HG03565 (cell line): ENCODE results near the gene IFRD2.
"Not testable (repeated sequence)": the region's sequence is repeated elsewhere in the genome, so short reads cannot be mapped to it uniquely, and the experiment has no call there.

Experiments used
- ATAC-seq: cut with Tn5 transposase; IDR thresholded peaks from one replicate; pipeline ENCODE4 v1.9.1; 2021; ENCODE audit warnings: mild to moderate bottlenecking, moderate library complexity; ENCODE audit not compliant: unreplicated experiment

Gene IFRD2

GRCh38 chr3:50268703-50269451 lies 23.4 kb downstream of the IFRD2 start, which contains the start of gene SEMA3B:
TSS of gene SEMA3B (plus strand) at chr3:50269147. CDS start at chr3:50269241, 94 bp downstream.
- ATAC-seq, result no peak

GRCh38 chr3:50268276-50268675 lies 24.0 kb downstream of the IFRD2 start:
- ATAC-seq, result no peak

- ATAC-seq, result no peak
These were observed 24.8 kb downstream of the IFRD2 start for GRCh38 chr3:50267280-50267913.

- ATAC-seq, result no peak
These were observed 25.4 kb downstream of the IFRD2 start for GRCh38 chr3:50266836-50267235.

- ATAC-seq, result no peak
These were observed 26.2 kb downstream of the IFRD2 start for GRCh38 chr3:50266017-50266416.

GRCh38 chr3:50265571-50265970 lies 26.7 kb downstream of the IFRD2 start:
- ATAC-seq, result no peak

- no peak for ATAC-seq
These were observed 27.2 kb downstream of the IFRD2 start for GRCh38 chr3:50264964-50265485.

GRCh38 chr3:50264383-50264963 lies 27.8 kb downstream of the IFRD2 start:
- no peak for ATAC-seq

- ATAC-seq, result no peak
These were observed 28.5 kb downstream of the IFRD2 start for GRCh38 chr3:50263478-50264382.

GRCh38 chr3:50262778-50263177 lies 29.5 kb downstream of the IFRD2 start:
- no peak for ATAC-seq

- ATAC-seq, result not testable (repeated sequence)
These were observed 30.0 kb downstream of the IFRD2 start for GRCh38 chr3:50262200-50262599.

GRCh38 chr3:50261505-50261904 lies 30.7 kb downstream of the IFRD2 start:
- ATAC-seq, result no peak

GRCh38 chr3:50260942-50261441 lies 31.2 kb downstream of the IFRD2 start:
- ATAC-seq, result no peak

GRCh38 chr3:50260027-50260941 lies 31.9 kb downstream of the IFRD2 start:
- peak; percentile 88 for ATAC-seq

- ATAC-seq, result no peak
These were observed 32.7 kb downstream of the IFRD2 start for GRCh38 chr3:50259432-50260026.

- no peak for ATAC-seq
These were observed 33.2 kb downstream of the IFRD2 start for GRCh38 chr3:50258979-50259378.

- ATAC-seq, result no peak
These were observed 34.1 kb downstream of the IFRD2 start for GRCh38 chr3:50258029-50258680.

- no peak for ATAC-seq
These were observed 35.0 kb downstream of the IFRD2 start for GRCh38 chr3:50256978-50257890.
